Skin epidermis (tissue), 12 donors: ENCODE results near the gene TRNT1.

Experiments used
- H3K27ac ChIP-seq, 21 experiments: fragments of 200-600 bp; sonication (generic) in 11 of 21; one replicate each; pipeline ENCODE4 v1.5.0; 2020; ENCODE audit warnings: mild to moderate bottlenecking in 3 of 21, inconsistent platforms in 2 of 21, moderate library complexity in 2 of 21
- H3K4me3 ChIP-seq, 7 experiments: fragments of 200-600 bp; sonication (generic) in 2 of 7; one replicate each; pipeline ENCODE4 v1.5.0; 2020; ENCODE audit warnings: inconsistent platforms in 2 of 7, mild to moderate bottlenecking in 2 of 7, moderate library complexity in 1 of 7

Gene TRNT1

GRCh38 chr3:3126477-3127431 lies at the start of gene TRNT1:
Gene TRNT1, plus strand, starts transcription at chr3:3126940. Its CDS starts 2,101 bp downstream, at chr3:3129041.
- Histone ChIP-seq H3K4me3 (peak within 1 kb of the TSS; percentile 70 to 95 (median 72)), H3K27ac (peak within 1 kb of the TSS; percentile 76 to 99 (median 96))

GRCh38 chr3:3080309-3080708 lies 46.4 kb upstream of the TRNT1 start:
- Histone ChIP-seq H3K27ac (no peak overlapping the region), H3K4me3 (no peak overlapping the region)

DNA sequence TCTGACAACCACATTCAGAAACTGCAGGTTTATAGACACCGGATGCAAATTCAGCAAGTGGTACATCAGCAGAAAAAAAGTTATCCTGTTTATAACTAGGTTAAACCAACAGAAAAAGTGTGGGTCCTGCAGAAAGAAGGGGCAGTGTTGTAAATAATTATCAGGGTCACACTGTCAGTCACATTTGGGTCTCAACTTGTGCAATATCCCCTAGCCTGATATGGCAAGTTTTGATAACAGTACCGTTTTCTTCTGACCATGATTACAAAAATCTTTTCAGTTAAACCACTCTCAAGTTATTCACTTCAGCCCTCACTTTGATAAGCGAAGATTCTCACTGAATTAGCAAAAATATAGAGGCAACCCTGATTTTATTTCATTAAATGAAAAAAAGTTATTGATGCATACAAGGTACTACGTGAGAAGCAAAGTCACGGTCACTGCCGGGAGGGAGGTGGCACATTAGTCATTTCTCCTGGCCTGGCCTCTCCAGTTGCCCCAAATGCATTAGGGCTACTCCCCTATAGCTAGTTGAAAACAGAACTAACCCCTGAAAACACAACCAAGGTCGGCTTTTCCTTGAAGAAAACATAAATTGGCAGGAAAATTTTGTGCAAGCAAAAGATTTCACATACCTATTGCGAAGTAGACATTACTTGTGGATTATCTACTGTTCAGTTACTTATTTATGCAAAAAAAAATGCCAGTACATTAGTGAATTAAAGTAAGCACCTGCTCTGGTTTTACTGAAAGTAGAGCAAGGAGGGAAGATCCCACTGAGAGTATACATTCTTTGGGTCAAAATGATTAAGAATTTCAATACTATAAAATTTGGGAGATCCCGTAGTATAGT lies 45.1 kb upstream of the TRNT1 start:
- H3K4me3 ChIP-seq, result no peak overlapping the region

GRCh38 chr3:3082234-3082924 lies 44.4 kb upstream of the TRNT1 start:
- Histone ChIP-seq H3K4me3 (no peak overlapping the region), H3K27ac (no peak overlapping the region)

More for the DNA sequence above, 45.1 kb upstream of the TRNT1 start:
- H3K27ac ChIP-seq, result no peak overlapping the region

DNA sequence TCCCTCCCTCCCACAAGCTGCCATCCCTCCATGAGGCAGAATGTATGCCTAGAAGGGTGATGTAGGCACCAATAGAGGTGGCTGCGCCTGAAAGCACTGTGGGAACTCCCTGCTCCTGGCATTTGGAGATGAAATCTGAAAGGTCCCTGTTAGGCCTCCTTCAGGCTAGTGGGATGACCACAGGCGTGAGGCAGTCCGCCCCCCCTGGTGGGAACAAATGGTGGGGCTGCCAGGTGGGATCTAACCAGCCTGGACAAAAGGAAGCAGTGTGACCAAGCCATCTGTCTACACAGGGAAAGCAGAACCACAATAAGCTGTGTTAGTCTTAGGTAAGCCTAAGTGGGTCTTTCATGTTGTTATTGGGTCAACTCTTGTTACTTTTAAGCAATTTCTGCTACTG lies 41.9 kb upstream of the TRNT1 start:
- Histone ChIP-seq H3K27ac (no peak overlapping the region), H3K4me3 (no peak overlapping the region)

- no peak overlapping the region for H3K27ac ChIP-seq
- no peak overlapping the region for H3K4me3 ChIP-seq
These were observed 41.0 kb upstream of the TRNT1 start for GRCh38 chr3:3085782-3086181.

DNA sequence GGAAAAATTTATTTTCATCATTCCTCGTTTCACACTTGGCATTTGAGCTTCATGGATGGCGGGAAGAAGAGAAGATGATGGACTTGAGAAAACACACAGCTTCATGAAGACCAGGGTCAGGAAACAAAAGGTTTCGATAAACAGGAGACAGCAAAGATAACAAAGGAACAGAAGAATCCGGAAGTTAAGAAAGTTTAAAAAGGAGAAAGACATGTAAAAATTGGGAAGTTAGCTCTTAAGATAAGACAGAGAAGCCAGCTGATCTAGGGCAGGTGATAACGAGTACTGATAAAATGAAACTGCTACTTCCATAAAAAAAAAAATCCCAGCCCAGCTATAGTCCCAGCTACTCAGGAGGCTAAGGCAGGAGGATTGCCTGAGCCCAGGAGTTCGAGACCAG lies 40.5 kb upstream of the TRNT1 start:
- Histone ChIP-seq H3K4me3 (no peak overlapping the region), H3K27ac (no peak overlapping the region)

GRCh38 chr3:3087279-3087678 lies 39.5 kb upstream of the TRNT1 start:
- Histone ChIP-seq H3K27ac (no peak overlapping the region), H3K4me3 (no peak overlapping the region)

DNA sequence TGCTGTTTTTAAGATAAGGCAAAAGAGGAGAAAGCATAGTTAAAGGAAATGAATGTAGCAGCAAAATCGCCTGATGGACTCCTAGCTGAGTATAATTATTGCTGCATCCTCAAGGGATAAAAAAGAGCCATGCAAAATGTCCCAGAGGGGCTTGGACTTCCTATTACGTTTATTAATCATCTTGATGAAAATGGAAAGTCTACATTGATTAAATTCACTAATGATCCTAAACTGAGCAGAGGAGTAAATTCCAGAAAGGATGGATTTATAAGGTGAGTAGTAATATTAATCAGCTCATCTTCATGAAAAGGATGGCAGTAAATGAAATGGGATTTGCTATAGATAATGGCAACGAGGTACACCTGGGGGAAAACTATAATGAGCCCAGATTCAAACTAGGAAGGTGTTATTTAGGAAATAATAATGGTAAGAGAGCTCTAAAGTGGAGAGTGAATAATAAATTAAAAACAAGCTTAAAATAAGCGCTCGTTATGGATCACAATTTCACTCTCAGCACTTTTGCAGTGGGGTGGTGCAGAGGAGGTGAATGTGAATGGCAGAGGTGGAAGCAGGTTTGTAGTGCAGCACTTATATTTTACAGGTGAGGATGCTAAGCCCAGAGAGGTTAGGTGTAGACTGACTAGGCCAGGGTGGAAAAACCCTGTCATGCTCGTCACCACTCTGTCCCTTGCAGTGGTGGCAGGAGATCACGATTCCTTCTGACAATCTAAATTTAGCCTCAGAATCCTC lies 38.8 kb upstream of the TRNT1 start:
- no peak overlapping the region for H3K27ac ChIP-seq

GRCh38 chr3:3089017-3089416 lies 37.7 kb upstream of the TRNT1 start:
- Histone ChIP-seq H3K4me3 (no peak overlapping the region), H3K27ac (no peak overlapping the region)

More for the DNA sequence above, 38.8 kb upstream of the TRNT1 start:
- no peak overlapping the region for H3K4me3 ChIP-seq

DNA sequence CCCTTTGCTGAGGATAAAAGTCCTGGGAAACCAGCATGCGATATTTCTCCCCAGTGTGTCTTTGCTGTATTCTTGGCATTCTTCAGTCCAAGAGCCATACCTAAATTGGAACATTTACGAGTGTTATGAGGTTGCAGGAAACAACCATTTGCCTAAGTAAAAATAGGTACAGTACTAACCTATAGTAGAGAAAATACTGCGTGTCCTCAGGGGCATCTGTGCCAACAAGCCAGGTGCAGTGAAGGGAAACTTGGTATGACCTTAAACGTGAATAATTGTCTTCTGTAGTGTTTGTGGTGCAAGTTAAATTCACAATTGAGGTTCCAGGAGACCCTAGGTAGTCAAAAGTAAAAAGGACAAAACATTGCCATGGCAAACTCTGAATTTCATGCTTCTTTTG lies 28.8 kb upstream of the TRNT1 start:
- H3K27ac ChIP-seq, result no peak overlapping the region
- no peak overlapping the region for H3K4me3 ChIP-seq

DNA sequence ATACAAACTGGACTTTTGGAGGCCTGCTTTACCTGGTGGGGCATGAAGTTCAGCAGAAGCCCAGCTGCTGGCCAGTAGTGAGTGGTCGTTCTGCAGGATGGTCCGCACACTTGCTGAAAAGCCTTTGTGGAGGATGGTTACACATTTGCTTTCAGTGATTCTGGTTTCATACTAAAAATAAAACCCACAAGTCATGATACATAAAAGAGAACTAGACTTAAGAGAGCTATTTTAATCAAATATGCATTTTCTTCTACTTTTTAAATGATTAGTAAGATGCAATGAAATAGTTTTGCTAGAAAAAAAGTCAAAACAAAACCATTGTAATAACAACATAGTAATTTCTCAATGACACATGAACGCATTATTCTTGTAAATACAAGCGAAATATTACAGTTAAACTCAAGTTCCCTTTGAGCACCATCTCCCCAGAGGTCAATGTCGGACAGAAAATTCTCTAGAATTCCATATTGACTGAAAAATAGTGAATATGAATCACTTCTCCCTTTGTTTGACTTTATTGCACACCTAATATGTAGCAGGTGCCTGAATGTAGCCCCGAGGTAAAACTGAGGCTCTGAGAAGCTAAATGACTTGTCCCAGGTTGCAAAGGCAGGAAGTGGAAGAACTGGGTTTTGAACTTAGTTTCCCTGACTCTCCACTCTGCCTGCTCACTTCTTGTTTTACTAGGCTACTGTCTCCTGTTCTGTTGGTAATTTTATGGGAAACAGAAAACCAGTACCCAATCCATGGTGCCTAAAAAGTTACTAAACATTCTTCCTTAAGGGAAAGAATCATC lies 24.9 kb upstream of the TRNT1 start:
- Histone ChIP-seq H3K27ac (no peak overlapping the region), H3K4me3 (no peak overlapping the region)

DNA sequence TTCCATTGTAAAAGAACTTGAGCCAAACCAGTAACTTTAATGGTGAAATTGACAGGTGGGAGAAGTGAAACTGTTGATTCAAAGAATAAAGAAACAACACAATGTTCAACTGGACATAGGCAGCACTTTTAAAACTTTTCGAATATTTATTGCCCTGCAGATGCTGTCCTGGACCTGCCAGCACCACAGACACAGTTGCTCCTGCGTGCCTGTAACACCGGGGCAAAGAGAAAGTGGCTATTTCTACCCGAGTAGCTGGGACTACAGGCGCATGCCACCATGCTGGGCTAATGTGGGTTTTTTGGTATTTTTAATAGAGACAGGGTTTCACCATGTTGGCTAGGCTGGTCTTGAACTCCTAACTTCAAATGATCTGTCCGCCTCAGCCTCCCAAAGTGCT lies 24.0 kb upstream of the TRNT1 start:
- no peak overlapping the region for H3K27ac ChIP-seq
- no peak overlapping the region for H3K4me3 ChIP-seq

DNA sequence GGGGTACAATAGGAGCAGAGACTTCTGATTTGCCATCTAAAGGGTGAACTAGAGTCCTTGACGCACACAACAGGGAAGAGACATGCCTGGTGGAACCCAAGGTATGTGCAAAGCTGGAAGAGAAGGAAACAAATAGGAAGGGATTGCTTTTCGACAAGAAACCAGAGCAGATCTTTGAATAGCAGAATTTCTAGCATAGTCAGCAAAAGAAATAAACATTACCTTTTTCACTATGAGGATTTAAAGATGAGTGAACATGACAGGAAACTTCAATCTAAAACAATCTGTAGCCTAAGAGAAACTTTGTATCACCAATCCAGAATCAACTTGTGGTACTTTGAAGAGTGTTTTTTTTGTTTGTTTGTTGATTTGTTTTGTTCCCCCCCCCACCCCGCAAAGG lies 21.5 kb upstream of the TRNT1 start:
- Histone ChIP-seq H3K27ac (no peak overlapping the region), H3K4me3 (no peak overlapping the region)

- Histone ChIP-seq H3K4me3 (no peak overlapping the region), H3K27ac (no peak overlapping the region)
These were observed 20.9 kb upstream of the TRNT1 start for GRCh38 chr3:3105815-3106214.

DNA sequence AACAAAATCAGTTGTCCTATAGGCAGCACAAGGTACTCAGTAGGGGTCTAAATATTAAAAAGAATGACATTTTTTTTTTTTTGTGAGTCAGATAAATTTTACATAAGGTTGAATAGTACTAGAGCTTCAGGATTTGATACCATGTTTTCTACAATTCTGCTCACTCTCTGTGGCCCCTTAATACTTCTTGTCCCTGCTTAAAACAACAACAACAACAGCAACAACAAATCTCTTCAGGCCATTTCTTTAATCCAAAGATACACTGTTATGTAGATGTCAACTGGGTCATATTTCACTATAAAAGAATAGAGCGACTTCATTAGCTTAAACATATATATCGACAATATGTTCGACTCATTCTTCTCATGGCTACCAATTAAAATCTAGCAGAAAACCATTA lies 19.6 kb upstream of the TRNT1 start:
- Histone ChIP-seq H3K27ac (no peak overlapping the region), H3K4me3 (no peak overlapping the region)

DNA sequence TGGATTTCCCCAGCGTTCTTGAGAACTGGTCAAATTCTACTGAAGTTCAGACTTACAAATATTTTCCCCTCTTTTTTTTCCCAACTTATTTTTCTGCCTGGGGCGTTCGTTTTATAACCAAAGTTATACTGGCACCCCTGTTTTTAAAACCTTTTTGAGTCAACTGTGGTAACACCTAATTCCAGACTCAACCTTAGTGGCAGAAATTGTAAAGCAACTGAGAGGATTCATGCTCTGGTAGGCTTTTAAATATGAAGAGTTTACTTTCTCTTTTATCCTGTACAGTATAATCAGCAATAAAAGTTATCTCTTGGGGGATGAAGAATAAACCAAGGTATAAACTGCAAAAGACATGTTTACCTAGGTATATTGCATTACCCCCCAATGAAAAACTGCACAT lies 18.9 kb upstream of the TRNT1 start:
- Histone ChIP-seq H3K27ac (no peak overlapping the region), H3K4me3 (no peak overlapping the region)

DNA sequence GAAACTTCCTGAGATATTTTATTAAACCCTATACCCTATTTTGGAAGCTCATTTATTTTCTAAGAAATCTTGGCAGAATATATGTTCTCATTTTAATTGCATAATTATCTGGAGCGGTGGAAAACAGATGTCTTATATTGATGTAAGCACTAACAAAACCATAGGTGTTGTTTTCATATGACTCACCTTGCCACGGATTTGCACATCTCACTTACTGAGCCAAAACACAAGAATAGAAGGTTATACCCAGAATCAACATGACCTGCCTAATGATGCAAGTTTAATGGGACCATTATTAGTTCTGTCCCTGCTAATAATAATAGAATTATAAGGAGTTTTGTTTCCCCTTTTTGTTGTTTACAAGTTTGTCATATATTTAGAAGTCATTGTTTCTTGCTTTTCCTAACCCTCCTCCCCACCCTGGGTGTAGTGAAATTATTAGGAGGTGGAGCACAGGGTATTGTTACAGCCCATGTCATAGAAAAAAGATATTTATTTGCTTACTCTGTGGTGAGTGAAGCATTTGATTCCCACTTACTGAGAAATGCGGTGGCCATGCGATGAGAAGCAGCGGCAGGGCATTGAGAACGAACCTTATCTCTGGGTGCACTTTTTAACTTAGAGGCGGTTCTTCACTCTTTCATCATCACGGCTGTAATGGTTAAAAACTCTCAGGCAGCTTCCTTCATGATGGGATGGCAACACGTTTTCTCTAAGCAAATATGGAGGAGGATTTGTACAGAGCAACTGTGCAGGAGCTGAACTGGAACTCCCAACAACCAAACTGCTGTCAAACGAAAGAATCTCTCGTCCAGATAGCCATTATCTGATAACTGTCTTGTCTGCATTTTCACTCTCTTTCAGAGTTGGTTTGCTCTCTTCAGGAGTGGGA lies 17.1 kb upstream of the TRNT1 start:
- Histone ChIP-seq H3K27ac (peak overlapping the region in 1 of 21 experiments; percentile 33), H3K4me3 (no peak overlapping the region)
